GM20431 (cell line): ENCODE results near the gene TGFBR3.

Experiments
- in situ Hi-C: fragments of 300-500 bp; cut with MseI, MboI; formaldehyde crosslinking; loops from one replicate; pipeline ENCODE4 v1.15.0; 2020; ENCODE audit warnings: low sequenced_read_pairs; ENCODE audit not compliant: unreplicated experiment

The TGFBR3 gene

DNA sequence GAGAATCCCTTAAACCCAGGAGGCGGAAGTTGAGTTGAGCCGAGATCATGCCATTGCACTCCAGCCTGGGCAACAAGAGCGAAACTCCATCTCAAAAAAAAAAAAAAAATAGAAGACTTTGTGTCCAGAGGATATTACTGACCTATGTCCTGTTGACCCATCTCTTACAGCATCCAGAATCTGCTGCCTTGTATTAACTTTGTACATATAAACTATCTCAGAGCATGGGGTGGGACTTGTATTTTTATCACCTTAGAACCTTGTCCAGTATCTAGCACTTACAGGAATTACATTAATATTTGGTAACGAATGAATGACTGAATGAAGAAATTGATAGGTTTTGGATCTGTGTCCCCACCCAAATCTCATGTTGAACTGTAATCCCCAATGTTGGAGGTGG is 117.8 kb downstream of the TGFBR3 start:
- in situ Hi-C loops, result no loop called here

DNA sequence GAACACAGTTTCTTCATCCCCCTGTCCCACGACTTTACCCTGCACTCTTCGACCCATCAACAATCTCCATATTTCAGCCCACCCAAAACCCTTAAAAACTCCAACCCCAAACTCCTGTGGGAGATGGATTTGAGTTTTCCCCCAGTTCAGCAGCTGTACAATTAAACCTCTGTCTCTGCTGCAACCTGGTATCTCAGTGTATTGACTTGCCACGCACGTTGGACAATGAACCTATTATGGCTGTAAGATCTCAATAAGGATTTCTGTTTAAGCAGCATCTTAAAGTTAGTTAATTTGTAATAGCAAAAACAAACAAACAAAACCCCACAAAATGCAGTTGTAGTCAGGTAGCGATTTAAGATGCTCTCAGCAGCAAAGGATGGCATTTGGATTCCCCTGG is 119.1 kb downstream of the TGFBR3 start:
- in situ Hi-C loops, result no loop called here

DNA sequence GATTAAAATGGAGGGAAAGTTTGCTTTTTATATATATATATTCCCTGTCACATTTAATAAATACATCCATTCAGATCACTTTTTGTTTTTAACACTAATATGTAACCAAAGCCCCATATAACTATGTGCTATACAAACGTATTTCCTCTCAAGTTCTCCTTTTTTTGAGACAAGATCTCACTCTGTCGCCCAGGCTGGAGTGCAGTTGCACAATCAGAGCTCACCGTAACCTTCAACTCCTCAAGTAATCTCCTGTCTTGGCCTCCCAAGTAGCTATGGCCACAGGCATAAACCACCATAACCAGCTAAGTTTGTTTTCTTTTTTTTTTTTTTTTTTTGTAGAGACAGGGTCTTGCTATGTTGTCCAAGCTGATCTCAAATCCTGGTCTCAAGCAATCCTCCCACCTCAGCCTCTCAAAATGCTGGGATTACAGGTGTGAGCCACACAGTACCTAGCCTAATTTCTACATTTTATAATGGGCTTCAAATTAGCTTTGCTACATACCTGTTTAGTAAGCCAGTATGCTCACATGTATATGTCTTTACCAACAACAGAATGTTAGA is 120.0 kb downstream of the TGFBR3 start:
- in situ Hi-C loops, result no loop called here

DNA sequence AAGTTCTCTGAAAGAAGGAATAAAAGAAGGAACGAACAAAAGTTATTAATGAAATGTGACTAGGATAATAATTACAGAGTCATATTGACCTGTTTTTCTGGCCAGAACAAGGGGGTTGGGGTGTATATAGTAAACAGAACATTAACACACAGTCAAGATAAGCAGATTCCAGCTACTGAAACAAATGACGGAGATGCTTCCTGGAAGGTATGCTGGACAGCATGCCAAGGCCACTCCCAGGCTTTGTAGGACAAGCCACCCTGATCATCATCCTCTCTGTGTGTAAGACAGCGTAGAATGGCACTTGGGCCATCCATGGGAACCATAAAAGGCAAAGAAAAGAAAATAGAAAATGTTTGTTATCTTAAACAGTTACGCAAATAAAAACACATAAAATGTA is 120.7 kb downstream of the TGFBR3 start:
- in situ Hi-C loops, result no loop called here

DNA sequence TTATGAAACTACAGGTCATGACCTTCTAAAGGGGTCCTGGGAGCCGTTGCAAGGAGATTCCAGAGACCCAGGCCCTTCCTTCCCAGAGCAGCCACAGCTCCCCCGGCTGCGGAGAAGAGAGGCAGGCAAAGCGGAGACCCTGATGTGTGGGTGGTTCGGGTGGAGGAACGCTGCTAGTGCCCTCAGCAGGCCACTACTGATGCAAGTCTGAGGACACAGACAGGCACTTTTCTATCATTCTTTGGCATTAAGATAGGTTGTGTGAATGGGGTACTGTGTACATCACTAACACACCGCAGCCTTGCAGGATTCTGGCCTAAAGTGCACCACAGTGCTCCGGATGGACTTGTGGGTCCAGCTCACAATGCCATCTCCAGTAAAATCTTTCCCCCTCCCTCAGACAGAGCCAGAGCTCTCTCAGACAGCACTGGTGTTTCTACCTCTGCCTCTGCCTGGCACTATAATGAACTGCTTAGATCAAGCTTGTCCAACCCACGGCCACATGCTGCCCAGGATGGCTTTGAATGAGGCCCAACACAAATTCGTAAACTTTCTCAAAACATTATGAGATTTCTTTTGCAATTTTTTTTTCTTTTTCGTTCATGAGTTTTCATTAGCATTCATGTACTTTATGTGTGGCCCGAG is 121.4 kb downstream of the TGFBR3 start:
- in situ Hi-C loops, result no loop called here

DNA sequence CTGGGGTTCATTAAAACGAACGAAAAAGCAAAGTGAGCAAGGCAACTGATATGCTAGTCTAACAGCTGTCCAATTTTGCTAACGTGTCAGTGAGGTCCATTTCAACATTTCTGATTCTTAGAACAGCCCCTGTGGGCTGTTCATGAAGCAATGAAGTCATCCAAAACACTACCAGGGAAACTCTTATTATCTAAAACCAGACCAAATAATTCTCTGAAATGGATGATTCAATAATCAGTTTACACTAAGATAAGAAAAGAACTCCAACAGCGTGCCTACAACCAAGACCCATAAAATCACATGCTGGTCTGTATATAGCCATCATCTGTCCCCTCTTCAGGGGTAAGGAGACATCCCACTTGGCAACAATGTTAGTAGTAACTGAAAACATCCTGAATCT is 122.7 kb downstream of the TGFBR3 start:
- in situ Hi-C loops, result no loop called here

DNA sequence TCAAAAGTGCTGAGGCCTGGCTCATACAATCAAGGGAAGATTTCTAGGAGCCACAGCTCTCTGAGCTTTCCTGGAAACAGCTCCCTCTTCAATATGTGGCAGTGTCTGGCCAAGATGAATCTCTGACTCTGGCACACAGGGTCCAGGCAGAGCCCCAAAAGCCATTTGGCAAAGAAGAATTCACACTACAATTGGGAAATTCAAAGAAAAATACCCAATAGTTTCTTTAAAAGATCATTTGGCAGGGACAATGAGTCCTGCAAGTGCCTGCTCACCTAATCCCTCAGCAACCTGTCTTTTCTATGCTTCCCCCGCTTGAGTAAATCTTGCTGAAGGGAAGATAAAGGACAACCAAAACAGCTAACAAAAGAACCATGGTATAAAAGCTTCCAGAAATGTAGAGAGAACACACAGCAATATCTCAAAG is 124.6 kb downstream of the TGFBR3 start:
- in situ Hi-C loops, result no loop called here

DNA sequence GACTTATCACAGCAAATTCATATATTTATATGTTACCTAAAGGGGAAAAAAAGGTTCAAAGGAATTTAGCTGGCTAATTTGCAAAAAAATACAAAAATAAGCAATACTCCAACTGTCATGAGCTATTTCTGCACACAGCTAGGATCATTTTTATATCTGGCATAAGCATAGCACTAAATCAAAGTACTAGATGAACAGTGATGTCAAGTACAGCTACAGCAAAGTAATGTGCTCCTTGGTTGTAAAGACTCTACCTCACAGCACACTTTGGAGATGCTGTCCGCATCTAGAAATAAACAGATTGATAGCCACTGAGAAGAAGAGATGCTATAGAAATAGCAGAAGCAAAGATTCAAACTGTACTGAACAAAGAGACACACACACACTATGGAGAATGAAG is 125.4 kb downstream of the TGFBR3 start:
- in situ Hi-C loops, result no loop called here

DNA sequence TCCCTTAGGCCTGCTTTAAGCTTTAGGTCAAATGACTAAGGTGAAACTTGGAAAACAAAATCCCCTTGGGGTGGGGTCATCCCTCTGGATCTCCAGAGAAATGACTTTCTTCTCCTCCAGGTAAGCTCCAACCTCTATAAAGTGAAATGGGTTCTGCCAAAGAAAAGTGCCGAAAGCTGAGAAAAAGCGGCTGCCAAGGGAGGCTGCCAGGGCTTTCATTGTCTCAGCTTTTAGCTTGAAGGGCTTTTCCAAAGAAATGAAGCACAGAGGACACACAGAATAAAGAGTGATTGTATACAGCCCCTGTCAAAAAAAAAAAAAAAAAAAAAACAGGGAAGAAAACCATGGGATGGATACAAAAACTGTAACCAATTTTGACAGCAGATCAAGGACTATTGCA is 126.9 kb downstream of the TGFBR3 start:
- in situ Hi-C loops, result no loop called here

DNA sequence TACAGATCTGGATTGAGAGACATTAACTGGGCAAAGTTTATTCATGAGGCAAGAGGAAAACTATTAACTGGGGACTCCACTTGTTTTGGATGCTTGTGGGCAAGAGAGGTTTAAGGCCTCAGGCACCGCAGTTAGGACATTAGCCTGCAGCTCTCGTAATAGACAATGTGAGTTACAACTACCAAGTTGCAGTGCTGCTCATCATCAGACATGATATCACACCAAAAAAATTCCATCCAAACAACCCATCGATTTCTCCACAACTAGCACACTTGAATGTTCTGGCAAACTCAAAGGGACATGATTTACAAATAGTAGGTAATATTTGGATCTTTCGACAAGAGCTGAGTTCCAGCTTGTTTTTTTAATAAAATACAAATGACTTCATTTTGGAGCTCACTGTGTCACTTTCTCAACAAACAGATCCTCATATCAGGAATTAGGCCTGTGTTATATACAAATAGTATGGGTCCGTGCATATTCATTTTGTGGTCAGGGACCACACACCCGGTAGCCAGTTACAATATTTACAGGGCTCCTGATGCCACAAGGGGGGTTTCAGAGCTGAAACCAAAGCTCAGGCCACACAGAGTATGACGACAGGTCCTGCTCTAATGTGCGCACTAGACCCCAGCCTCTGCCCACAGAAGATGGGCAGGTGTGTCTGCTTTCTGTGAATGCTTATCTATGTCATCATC is 128.0 kb downstream of the TGFBR3 start:
- in situ Hi-C loops, result no loop called here

DNA sequence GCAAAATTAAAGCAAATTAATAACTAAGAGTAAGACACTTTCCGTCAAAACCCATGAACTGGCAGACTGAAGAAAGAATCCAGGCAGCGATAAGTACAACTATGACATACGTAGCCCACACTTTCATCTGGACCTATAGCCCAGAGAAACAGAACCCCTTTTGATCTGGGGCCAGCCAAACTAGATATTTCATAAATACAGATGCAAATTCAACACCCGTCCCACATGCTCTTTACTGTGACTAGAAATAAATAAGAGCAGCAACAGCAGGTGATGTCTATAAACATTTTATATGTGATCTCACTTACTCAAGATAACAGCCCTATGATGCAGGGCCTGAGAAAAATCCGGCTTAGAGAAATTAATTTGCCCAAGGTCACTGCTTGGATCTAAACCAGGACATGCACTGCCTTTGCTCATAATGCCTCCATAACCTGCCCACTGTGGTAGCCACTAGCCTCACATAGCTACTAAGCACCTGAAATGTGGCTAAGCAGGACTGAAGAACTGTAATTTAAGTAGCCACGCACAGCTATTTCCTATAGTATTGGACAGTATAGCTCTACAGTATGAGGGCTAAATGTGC is 130.2 kb downstream of the TGFBR3 start:
- in situ Hi-C loops, result no loop called here

DNA sequence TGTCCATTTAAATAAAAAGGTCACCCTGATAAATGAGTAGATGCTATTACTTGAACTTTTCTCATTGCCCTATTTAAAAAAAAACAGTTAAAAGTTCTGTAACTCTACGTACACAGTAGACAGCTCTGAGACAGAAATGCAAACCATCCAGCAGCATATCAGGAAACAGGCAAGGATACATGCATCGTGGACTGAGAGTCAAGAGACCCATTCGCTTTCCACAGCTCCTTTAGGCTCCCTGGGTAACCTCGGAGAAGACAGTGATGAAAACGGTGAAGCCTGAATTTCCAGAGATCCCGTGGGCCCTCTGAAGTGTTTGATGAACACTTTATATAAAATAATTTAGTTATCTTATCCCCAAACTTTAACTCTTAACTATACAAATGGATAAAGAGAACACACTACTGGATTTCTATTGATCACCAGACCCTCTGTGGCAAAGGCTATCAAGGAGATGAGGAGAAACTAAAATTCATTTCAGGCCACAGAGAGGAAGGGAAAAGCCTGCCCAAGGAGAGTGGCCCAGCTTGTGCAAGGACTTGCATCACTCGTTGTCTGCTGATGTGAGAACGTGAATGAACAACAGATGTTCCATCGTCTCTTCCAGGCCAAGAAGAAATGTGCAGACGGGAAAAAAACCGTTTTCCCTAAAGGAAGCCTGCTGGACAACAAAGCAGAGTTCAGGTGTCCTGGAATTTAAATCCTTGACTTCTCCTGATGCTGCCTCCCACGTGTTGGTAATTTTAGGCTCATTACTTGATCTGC is 131.0 kb downstream of the TGFBR3 start:
- in situ Hi-C loops, result no loop called here

DNA sequence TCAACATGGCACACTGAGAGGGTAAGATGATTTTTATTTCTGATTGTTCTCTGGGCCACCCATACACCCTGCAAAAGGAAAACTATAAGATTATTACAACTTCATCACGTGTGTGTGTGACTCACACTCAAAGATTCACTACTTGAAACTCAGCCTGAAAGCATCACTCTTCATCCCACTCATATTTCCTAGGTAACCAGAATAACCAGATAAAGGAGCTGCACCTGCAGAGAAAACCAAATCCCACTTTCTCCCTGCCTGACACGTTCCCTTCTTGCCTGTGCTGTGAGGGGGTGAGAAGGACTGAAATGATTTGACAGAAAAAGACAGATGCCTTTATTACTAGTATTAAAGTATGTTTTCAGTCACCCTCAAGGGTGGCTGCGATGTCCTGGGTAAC is 131.6 kb downstream of the TGFBR3 start:
- in situ Hi-C loops, result no loop called here

DNA sequence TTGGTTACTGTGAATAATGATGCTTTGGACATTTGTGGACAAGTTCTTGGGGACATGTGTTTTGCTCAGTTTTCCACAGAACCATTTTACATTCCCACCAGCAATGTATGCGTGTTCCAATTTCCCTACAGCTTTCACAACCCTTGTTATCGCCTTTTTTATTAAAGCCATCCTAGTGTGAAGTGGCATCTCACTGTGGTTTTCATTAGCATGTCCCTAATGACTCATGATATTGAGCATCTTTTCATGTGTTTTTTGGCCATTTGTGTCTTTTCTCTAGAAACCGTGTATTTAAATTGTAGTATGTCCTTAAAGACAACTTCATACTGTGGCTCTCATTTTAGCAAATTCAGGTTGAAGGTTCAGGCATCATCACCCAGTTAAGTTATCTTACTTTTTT is 132.1 kb downstream of the TGFBR3 start:
- in situ Hi-C loops, result no loop called here

DNA sequence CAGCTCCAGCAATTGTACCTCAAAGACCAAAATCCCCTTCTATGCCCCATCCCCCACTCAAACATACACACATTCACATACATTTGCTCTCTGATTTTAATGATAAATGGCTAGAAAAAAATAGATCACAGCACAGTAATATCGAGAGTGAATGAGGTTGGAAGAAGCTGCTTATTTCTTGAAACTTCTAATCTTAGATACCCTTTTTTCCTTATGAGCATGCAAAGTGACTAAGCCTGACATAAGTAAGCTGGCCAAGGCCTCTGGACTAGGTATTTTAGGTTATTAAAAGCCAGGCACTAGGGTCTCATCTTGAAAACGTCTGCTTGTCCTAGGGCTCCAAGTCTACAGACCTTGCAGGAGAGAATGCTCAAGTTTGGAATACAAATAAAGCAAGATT is 133.6 kb downstream of the TGFBR3 start:
- in situ Hi-C loops, result no loop called here

DNA sequence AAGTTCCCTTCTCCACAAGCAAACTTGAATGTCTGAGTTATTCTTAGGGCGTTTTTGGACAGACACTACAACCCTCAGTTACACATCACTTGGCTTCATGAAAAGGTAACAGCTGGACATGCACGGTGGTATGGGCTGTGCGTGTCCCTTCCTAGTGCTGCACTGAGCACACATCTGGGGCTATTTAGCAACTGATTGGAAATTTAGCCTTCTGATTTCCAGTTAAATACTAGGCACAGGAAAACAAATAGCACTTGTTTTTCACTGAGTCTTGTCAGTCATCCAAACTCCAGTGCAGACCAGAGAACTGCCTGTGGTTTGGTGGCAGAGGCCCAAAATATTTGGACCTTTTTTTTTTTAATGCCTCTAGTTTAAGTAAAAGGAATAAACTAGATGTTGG is 134.7 kb downstream of the TGFBR3 start:
- in situ Hi-C loops, result no loop called here

DNA sequence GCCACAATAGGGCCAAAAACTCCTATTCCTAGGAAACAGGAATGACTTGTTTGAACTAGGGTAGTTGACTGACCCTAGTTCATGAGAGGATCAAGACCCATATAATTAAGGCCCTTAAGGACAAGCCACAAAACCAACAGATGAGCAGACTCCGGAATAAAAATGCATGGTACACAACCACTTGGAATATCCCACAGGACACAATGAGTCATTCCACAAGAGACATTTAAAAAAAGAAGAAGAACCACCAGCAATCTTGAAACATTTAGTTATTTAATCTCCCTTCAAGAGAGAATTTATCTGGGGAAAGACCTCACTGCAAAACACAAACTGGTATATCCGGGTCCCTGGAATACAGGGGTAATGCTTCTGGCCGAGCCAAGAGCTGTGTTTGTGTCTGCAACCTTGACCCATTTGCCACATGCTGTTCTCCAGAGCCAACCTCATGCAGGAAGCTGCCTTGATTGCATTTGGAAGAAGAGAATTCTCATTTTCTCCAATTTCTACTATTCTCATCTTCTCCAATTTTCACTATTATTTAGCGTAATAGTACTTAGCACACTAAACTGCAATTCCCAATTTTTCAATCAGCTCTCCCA is 135.5 kb downstream of the TGFBR3 start:
- in situ Hi-C loops, result no loop called here

DNA sequence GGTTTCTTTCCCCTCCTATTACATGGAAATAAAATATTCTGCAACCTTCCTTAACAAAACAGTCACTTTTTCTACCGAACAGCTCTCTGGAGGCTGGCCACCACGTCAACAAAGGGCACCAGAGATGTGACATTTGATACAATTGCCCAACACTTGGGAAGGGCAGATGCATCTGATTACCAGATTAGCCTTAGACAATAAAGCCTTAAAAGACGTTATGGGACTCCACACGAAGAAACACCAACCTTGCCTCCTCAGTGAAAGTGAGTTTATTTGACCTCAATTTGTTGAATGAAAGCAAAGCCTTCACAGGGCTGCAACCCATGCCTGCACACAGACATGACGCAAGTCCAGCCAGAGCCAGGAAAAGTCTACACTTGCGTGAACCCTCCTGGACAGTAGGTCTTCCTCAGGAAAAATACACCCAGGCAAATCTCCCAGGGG is 136.1 kb downstream of the TGFBR3 start:
- in situ Hi-C loops, result no loop called here

DNA sequence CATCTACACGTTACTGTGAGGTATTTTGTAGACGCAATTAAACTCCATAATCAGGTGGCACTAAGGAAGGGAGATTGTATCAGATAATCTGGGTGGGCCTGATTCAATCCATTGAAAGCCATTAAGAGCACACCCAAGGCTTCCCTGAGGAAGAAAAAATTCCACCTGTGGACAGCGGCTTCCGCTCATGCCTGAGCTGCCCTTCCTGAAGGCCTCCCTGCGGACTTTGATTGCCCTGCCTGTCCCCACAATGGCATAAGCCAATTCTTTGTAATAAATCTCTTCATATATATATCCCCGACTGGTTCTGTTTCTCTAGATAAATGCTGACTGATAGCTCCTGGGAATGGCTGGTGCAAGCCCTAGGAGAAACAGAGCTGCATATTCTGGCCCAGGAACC is 138.3 kb downstream of the TGFBR3 start:
- in situ Hi-C loops, result no loop called here

DNA sequence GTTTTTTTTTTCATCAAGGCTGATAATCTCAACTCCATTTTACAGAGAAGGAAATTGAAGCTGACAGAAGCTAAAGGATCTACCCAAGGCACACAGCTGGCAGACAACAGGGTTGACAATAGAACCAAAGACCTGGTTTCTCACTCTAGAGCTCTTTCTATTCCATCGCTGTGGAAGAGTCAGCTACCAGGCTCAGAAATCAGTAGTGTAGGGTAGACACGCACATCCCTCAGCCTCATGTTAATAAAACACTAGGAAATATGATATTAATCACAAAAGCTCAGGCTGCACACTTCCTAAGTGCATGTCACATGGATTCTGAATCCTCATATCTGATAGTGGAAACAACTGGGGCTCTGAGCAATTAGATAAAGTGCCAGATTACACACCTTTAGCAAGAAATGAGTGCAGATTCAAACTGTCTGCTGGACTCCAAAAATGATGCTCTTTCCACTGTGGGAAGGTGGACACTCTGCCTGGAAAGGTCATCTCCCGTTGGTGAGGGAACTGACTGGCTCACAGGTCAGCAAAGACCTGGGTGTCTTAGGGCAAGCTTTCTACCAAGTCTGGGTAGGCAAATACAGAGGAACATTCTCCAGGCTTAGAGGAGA is 139.1 kb downstream of the TGFBR3 start:
- in situ Hi-C loops, result no loop called here
